C4-2B (cell line): ENCODE measurements around the gene GHRHR.
A peak's percentile ranks its signal among the peaks of the same experiment; 100 is the strongest.

Experiments
- H3K27ac ChIP-seq: fragments of 450-650 bp; 2 replicates; pipeline ENCODE4 v1.5.1; 2017
- ZFX ChIP-seq: fragments of 450-650 bp; IDR thresholded peaks from 2 replicates; pipeline ENCODE4 v1.6.1; 2017
- TF ChIP-seq, protein P1 (sequence below): fragments of 450-650 bp; conservative IDR thresholded peaks from 2 replicates; pipeline ENCODE4 v1.5.1; 2017; ENCODE audit warnings: mild to moderate bottlenecking

The GHRHR gene

DNA sequence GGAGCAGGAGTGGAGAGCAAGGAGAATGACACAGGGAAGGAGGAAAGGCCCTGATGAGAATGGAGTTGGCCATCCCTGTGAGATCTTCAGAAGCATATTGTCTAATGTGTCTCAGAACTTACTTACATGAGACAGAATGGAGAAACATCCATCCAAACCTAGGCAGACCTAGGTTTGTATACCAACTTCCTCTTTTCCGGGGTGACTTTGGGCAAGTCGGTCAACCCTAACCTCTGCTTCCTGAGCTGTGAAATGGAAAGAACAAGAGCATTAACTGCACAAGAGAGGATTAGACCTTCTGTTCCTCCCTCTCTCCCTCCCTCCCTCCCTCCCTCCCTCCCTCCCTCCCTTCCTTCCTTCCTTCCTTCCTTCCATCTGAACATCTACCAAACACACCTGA, 4.5 kb downstream of the GHRHR start:
- TF ChIP-seq, protein P1, sequence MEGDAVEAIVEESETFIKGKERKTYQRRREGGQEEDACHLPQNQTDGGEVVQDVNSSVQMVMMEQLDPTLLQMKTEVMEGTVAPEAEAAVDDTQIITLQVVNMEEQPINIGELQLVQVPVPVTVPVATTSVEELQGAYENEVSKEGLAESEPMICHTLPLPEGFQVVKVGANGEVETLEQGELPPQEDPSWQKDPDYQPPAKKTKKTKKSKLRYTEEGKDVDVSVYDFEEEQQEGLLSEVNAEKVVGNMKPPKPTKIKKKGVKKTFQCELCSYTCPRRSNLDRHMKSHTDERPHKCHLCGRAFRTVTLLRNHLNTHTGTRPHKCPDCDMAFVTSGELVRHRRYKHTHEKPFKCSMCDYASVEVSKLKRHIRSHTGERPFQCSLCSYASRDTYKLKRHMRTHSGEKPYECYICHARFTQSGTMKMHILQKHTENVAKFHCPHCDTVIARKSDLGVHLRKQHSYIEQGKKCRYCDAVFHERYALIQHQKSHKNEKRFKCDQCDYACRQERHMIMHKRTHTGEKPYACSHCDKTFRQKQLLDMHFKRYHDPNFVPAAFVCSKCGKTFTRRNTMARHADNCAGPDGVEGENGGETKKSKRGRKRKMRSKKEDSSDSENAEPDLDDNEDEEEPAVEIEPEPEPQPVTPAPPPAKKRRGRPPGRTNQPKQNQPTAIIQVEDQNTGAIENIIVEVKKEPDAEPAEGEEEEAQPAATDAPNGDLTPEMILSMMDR, result no peak
- TF ChIP-seq ZFX, result no peak
- no peak overlapping the region for H3K27ac ChIP-seq

DNA sequence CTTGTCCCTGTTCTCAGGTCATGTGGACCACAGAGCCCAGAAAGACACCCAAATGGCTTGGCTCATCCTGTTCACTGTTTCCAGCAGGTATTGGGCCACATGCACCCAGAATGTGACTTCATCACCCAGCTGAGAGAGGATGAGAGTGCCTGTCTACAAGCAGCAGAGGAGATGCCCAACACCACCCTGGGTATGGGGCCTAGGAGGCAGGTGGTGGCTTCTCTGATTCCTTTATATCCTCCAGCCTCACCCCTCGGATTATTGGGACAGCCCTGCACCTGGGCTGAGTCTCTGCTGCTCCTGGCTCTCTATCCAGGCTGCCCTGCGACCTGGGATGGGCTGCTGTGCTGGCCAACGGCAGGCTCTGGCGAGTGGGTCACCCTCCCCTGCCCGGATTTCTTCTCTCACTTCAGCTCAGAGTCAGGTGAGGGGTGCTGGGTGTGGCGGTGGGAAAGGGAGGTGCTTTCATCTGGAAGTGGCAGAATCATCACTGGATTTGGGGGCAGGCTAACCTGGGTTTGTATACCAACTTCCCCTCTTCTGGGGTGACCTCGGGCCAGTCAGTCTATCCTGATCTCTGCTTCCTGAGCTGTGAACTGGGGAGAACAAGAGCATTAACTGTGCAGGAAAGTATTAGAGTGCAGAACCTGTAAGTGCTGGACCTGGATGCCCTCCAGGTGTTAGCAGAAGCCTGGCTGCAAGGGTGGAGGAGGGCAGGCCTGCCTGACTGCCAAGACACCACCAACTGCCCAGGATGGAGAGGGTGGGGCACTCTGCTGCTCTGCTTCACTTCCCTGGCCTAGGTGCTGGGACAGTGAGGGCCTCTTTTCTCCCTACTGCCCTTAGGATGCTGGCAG, 5.2 kb downstream of the GHRHR start:
- H3K27ac ChIP-seq, result peak overlapping the region; percentile 72
- TF ChIP-seq ZFX, result no peak
- TF ChIP-seq, protein P1, result no peak

- peak overlapping the region; percentile 72 for H3K27ac ChIP-seq
- TF ChIP-seq ZFX, result no peak
- TF ChIP-seq, protein P1, result no peak
Measured at GRCh38 chr7:30969604-30969970, 5.8 kb downstream of the GHRHR start.

GRCh38 chr7:30970074-30970473, 6.3 kb downstream of the GHRHR start:
- TF ChIP-seq ZFX, result no peak
- TF ChIP-seq, protein P1, result no peak
- H3K27ac ChIP-seq, result peak overlapping the region; percentile 72

DNA sequence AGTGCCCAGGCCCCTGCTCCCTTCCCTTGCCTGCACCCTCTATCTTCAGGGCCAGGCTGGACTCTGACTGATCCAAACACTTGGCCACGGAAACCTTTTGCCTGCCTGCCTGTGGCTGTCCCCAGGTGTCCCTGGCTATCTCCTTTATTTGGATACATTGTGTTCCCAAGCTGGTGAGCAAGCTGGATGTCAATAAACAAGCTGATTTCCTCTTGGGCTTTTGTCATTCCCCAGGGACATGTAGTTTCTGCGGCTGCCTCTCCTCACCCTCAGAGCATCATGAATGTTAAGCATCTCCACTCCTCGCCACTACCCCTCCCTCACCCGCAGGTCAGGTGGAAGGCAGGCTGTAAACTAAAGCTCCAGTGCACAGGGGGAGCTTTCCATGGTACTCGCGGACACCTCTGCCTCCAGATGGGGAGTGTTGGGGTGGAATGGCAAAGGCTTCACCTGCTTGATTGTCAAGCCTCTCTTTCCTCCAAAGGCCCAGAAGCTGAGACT, 6.9 kb downstream of the GHRHR start:
- TF ChIP-seq, protein P1, result no peak
- TF ChIP-seq ZFX, result no peak
- H3K27ac ChIP-seq, result peak overlapping the region; percentile 72

DNA sequence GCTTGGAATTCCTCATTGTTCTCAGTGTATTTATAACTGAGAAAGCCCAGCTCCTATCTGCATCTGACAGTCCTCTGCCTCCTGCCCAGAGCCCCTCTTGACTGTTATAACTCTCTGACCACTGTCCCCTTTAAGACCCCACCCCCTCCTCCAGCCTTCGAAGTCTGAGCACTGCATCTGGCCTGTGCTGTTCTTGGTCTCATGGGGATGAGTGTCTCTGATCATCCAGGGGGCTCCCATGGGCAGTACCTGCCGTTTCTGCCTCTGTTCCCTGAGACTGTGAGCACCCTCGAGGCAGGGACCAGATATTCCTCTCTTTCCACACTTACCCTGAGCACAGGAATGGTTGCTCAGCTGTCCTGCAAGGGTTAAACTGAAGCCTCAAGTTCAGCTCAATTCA, 7.7 kb downstream of the GHRHR start:
- peak overlapping the region; percentile 72; the same call in 1 of the 2 replicates for H3K27ac ChIP-seq
- no peak for TF ChIP-seq ZFX
- TF ChIP-seq, protein P1, result no peak

DNA sequence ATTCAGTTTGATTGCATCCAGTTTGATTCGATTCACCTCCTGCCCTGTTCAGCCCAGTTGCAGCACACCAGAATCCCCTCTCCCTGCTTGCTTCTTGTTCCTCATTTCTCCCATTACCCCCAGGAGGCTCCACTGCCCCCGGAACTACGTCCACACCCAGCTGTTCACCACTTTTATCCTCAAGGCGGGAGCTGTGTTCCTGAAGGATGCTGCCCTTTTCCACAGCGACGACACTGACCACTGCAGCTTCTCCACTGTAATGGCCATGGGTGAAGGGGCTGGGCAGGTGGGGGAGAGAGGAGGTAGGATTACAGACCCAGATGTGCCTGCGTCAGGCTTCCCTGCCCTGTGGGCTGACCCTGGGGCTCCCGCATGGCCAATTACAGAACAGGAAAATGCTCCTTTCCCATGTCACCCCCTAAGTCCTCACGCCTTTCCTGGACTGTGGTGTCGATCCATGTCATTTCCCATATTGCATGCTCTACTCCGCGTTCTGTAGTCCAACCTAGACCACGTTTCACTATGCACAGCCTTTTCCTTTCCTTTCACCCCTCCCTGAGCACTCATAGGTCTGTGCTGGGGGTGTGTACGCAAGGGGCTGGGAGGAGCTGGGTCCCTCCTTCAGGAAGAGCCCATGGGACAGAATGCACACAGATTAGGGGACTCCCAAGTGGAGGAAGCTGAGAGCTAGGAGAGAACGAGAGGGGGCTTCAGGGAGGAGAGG, 8.2 kb downstream of the GHRHR start:
- no peak for TF ChIP-seq ZFX
- TF ChIP-seq, protein P1, result no peak
- 0 out of 2 replicates have a peak overlapping the region, but pooled peaks have one; percentile 72 for H3K27ac ChIP-seq
